GM21619 (cell line): Measurements from ENCODE around the gene CUX1.
"Not testable (repeated sequence)": the region's sequence is repeated elsewhere in the genome, so short reads cannot be mapped to it uniquely, and the experiment has no call there.

Source experiments
- ATAC-seq: cut with Tn5 transposase; IDR thresholded peaks from one replicate; pipeline ENCODE4 v1.9.1; 2021; ENCODE audit not compliant: unreplicated experiment

The CUX1 gene

GRCh38 chr7:101975046-101975445, 157.6 kb downstream of the CUX1 start:
- ATAC-seq = no peak

GRCh38 chr7:101976411-101976810, 159.0 kb downstream of the CUX1 start:
- no peak for ATAC-seq

- no peak for ATAC-seq
These were observed 159.8 kb downstream of the CUX1 start for GRCh38 chr7:101977249-101977648.

- ATAC-seq = no peak
These were observed 161.3 kb downstream of the CUX1 start for GRCh38 chr7:101978683-101979082.

- ATAC-seq = no peak
These were observed 165.9 kb downstream of the CUX1 start for GRCh38 chr7:101983147-101983811.

GRCh38 chr7:101984133-101984879, 166.9 kb downstream of the CUX1 start:
- ATAC-seq = no peak

GRCh38 chr7:101985057-101985902, 167.9 kb downstream of the CUX1 start:
- ATAC-seq = no peak

- ATAC-seq = no peak
These were observed 168.7 kb downstream of the CUX1 start for GRCh38 chr7:101985903-101986734.

- ATAC-seq = no peak
These were observed 170.1 kb downstream of the CUX1 start for GRCh38 chr7:101987494-101987893.

GRCh38 chr7:101988060-101988459, 170.6 kb downstream of the CUX1 start:
- ATAC-seq = not testable (repeated sequence)

GRCh38 chr7:101988513-101988912, 171.1 kb downstream of the CUX1 start:
- no peak for ATAC-seq

- no peak for ATAC-seq
These were observed 171.7 kb downstream of the CUX1 start for GRCh38 chr7:101989101-101989500.

GRCh38 chr7:101990811-101991418, 173.5 kb downstream of the CUX1 start:
- ATAC-seq = peak; percentile 82

GRCh38 chr7:101991860-101992259, 174.4 kb downstream of the CUX1 start:
- ATAC-seq = no peak

- no peak for ATAC-seq
These were observed 175.9 kb downstream of the CUX1 start for GRCh38 chr7:101993311-101993710.

GRCh38 chr7:101995121-101995520, 177.7 kb downstream of the CUX1 start:
- ATAC-seq = no peak

- ATAC-seq = no peak
These were observed 178.8 kb downstream of the CUX1 start for GRCh38 chr7:101996131-101996691.

GRCh38 chr7:101996876-101997275, 179.4 kb downstream of the CUX1 start:
- no peak for ATAC-seq

GRCh38 chr7:101998029-101998905, 180.8 kb downstream of the CUX1 start:
- no peak for ATAC-seq
